ENCODE data around the gene MBOAT7.
"Not testable (repeated sequence)": the region's sequence is repeated elsewhere in the genome, so short reads cannot be mapped to it uniquely, and the experiment has no call there.

Gene MBOAT7

GRCh38 chr19:54188215-54188871 lies 1.0 kb downstream of the MBOAT7 start:
- peak; percentile 63 for DNase-seq

- DNase-seq, result no peak
These were observed 2.4 kb downstream of the MBOAT7 start for GRCh38 chr19:54186934-54187381.

- no peak for DNase-seq
These were observed 3.0 kb downstream of the MBOAT7 start for GRCh38 chr19:54186351-54186750.

- no peak for DNase-seq
These were observed 5.9 kb downstream of the MBOAT7 start for GRCh38 chr19:54183431-54183830.

GRCh38 chr19:54181894-54182293 lies 7.5 kb downstream of the MBOAT7 start:
- not testable (repeated sequence) for DNase-seq

GRCh38 chr19:54180691-54181091 lies 8.7 kb downstream of the MBOAT7 start:
- no peak for DNase-seq

GRCh38 chr19:54179921-54180461 lies 9.4 kb downstream of the MBOAT7 start:
- no peak for DNase-seq

- no peak for DNase-seq
These were observed 10.0 kb downstream of the MBOAT7 start for GRCh38 chr19:54179262-54179852.

GRCh38 chr19:54178581-54179261 lies 10.7 kb downstream of the MBOAT7 start:
- DNase-seq, result peak; percentile 51

- DNase-seq, result no peak
These were observed 15.2 kb downstream of the MBOAT7 start for GRCh38 chr19:54173951-54174834.

- no peak for DNase-seq
These were observed 16.1 kb downstream of the MBOAT7 start for GRCh38 chr19:54173359-54173699.

- no peak for DNase-seq
These were observed 16.7 kb downstream of the MBOAT7 start, which contains the start of gene TMC4 for GRCh38 chr19:54172471-54173358. TMC4 (minus strand) TSS chr19:54173160; CDS start chr19:54173117, 43 bp downstream.

GRCh38 chr19:54171736-54172431 lies 17.5 kb downstream of the MBOAT7 start:
- not testable (repeated sequence) for DNase-seq

- DNase-seq, result no peak
These were observed 20.1 kb downstream of the MBOAT7 start for GRCh38 chr19:54169149-54169740.

- peak; percentile 91 for DNase-seq
These were observed 21.0 kb downstream of the MBOAT7 start for GRCh38 chr19:54168174-54168917.

- no peak for DNase-seq
These were observed 24.2 kb downstream of the MBOAT7 start for GRCh38 chr19:54165222-54165621.

- peak; percentile 59 for DNase-seq
These were observed 24.9 kb downstream of the MBOAT7 start for GRCh38 chr19:54164369-54165068.

- no peak for DNase-seq
These were observed 26.5 kb downstream of the MBOAT7 start for GRCh38 chr19:54162884-54163283.

- DNase-seq, result peak; percentile 86
These were observed 27.1 kb downstream of the MBOAT7 start for GRCh38 chr19:54162241-54162805.

Data from activated T-cell treated with anti-CD3 and anti-CD28 coated beads, Interleukin-2, amount 50 U/mL, for 1 hour (primary cell).